ENCODE measurements around the gene LIN28A. TPM values are rescaled to one million over a fixed set of nuclear protein-coding genes. Genes with fewer than 3 reads are reported as not detected.
"Not testable (repeated sequence)": the region's sequence is repeated elsewhere in the genome, so short reads cannot be mapped to it uniquely, and the experiment has no call there.

The LIN28A gene
- total RNA-seq, 2 experiments from 2014 or later, result not detected

DNA sequence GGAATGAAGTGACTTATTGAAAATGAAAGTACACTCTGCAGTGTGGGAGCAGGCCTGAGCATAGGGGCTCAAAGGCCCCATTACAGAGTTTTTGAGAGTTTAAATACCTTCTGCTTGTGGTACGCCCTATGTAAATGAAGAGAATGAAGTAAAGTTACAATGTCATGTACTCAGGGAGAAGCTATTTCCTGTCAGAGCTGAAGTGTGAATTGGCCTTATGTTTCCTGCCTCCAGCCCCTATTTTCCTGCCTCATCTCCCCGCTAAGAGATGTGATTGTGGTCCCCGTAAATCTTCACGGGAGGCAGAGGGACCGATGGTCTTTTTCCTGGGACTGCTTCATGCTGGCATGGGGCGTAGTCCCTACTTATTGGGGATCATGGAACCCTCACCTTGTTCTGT lies 35.5 kb upstream of the LIN28A start:
- Mint-ChIP-seq H3K27ac (peak overlapping the region; percentile 84), H3K9me3 (peaks cover 8% of the 10 kb centered on the region), H3K27me3 (no peaks in the 10 kb centered on the region), H3K4me1 (peaks cover 76% of the 10 kb centered on the region), H3K36me3 (peaks cover 10% of the 10 kb centered on the region), H3K4me3 (peak overlapping the region; percentile 27)
- DNase-seq, result no peak

DNA sequence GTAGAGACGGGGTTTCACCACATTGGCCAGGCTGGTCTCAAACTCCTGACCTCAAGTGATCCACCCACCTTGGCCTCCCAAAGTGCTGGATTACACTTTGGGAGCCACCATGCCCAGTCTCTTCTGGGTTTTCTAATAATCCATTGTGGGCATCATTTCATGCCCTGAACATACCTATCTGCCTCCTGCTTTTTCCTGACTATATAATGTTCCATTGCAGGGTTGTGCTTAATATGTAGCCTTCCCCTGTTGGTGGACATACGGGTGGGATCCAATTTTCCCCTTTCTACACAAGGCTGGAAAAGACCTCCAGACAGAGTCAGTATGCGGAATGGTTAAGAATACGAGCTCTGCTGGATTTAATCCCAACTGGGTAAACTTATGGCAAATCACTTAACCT lies 34.6 kb upstream of the LIN28A start:
- Mint-ChIP-seq H3K27ac (no peak overlapping the region), H3K36me3 (peaks cover 5% of the 10 kb centered on the region), H3K27me3 (no peaks in the 10 kb centered on the region), H3K9me3 (peaks cover 4% of the 10 kb centered on the region), H3K4me1 (peaks cover 67% of the 10 kb centered on the region), H3K4me3 (no peak overlapping the region)
- DNase-seq, result no peak

DNA sequence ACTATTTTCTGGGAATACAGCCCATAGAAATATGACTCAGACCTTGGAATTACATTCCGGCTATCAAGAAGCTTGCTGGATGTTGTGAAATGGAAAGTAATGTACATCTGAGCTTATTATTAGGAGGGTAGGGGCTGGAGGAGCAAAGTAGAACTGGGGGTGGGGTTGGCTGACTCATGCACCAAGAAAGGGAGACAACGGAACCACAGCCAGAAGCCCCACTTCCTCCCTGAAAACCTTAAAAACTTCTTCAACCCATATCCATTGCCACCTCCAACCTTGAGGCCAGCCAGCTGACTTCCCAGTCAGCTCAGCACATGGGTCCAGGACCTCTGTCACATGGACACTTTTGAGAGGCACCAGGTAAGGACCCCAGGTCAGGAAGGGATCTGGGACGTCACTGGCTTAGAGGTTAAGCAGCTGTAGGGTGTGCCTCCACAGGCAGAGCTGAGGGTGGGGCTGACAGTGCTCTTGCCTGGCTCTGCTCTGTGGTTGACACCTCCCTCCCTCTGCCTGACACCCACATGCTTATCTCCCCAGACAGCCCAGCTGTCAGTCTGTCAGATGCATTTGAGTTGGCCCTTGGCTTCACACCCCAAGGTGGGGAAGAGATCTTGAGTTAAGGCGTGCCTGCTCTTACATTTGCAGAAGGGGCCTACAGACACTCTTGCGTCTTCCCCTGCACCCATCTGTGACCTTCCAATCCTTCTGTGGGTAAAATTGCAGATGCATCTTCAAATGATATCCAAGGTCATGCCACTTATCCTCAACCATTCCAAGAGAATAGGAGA lies 32.3 kb upstream of the LIN28A start:
- Mint-ChIP-seq H3K4me3 (peak overlapping the region; percentile 50), H3K36me3 (peaks cover 4% of the 10 kb centered on the region), H3K4me1 (peaks cover 56% of the 10 kb centered on the region), H3K27me3 (no peaks in the 10 kb centered on the region), H3K9me3 (peaks cover 3% of the 10 kb centered on the region), H3K27ac (peak overlapping the region; percentile 89)
- DNase-seq, result peak; percentile 83

DNA sequence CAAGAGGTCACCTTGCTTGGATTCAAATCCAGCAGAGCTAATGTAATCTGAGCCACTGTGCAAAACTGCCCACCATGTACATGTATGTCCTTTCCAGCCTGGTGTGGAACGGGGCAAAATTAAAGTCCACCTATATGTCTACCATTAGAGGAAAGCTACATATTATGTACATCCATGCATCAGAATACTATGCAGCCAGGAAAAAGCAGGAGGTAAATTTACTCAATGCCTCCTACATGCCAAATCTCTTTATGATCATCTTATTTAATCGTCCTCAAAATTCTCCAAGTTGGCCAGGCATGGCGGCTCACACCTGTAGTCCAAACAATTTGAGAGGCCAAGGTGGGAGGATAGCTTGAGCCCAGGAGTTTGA lies 31.8 kb upstream of the LIN28A start:
- H3K27ac Mint-ChIP-seq, result no peak overlapping the region
- H3K36me3 Mint-ChIP-seq, result peaks cover 4% of the 10 kb centered on the region
- no peak overlapping the region for H3K4me3 Mint-ChIP-seq
- peaks cover 3% of the 10 kb centered on the region for H3K9me3 Mint-ChIP-seq
- H3K27me3 Mint-ChIP-seq, result no peaks in the 10 kb centered on the region
- peaks cover 50% of the 10 kb centered on the region for H3K4me1 Mint-ChIP-seq
- no peak for DNase-seq

DNA sequence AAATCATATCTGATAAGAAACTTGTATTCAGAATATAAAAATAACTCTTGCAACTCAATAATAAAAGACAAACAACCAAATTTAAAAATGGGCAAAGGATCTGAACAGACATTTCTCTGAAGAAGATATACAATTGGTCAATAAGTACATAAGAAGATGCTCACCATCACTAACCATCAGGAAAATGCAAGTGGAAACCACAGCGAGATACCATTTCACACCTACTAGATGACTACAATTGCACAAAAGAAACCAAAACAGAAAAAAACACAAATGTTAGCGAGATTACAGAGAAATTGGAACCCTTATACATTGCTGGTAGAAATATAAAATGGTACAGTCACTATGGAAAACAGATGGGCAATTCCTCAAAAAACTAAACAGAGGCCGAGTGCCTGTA lies 26.5 kb upstream of the LIN28A start:
- no peaks in the 10 kb centered on the region for H3K36me3 Mint-ChIP-seq
- no peak for DNase-seq
- H3K4me1 Mint-ChIP-seq, result peaks cover 37% of the 10 kb centered on the region
- no peak overlapping the region for H3K4me3 Mint-ChIP-seq
- no peaks in the 10 kb centered on the region for H3K9me3 Mint-ChIP-seq
- H3K27me3 Mint-ChIP-seq, result no peaks in the 10 kb centered on the region
- H3K27ac Mint-ChIP-seq, result peak overlapping the region; percentile 0

DNA sequence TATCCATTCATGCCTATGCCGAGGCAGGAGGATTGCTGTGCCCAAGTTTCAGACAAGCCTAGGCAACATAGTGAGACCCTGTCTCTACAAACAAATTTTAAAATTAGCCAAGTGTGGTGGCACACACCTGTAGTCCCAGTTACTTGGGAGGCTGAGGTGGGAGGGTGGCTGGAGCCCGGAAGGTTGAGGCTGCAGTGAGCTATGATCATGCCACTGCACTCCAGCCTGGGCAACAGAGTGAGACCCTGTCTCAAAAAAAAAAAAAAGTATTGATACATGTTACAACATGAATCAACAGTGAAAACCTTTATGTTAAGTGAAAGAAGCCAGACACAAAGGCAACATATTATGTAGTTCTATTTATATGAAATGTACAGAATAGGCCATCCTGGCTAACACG lies 25.6 kb upstream of the LIN28A start:
- H3K9me3 Mint-ChIP-seq, H3K36me3 Mint-ChIP-seq, H3K27ac Mint-ChIP-seq, H3K27me3 Mint-ChIP-seq, DNase-seq: not testable (repeated sequence)
- Mint-ChIP-seq H3K4me1 (peaks cover 43% of the 10 kb centered on the region), H3K4me3 (peak overlapping the region; percentile 10)

DNA sequence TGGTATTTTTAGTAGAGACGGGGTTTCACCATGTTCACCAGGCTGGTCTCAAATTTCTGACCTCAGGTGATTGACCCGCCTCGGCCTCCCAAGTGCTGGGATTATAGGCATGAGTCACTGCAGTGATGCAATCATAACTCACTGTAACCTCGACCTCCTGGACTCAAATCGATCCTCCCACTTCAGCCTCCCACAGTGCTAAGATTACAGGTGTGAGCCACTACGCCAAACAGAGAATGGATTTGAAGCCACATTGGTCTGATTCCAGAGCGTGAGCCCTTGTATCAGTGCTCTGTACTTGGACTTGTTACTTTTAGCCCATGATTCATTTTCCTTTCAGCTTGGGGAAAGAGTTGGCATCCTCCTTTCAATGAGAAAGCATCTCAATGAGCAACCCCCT lies 23.2 kb upstream of the LIN28A start:
- H3K9me3 Mint-ChIP-seq, result no peaks in the 10 kb centered on the region
- H3K4me3 Mint-ChIP-seq, result no peak overlapping the region
- no peak overlapping the region for H3K27ac Mint-ChIP-seq
- H3K27me3 Mint-ChIP-seq, result no peaks in the 10 kb centered on the region
- no peaks in the 10 kb centered on the region for H3K36me3 Mint-ChIP-seq
- no peak for DNase-seq
- H3K4me1 Mint-ChIP-seq, result peaks cover 55% of the 10 kb centered on the region

DNA sequence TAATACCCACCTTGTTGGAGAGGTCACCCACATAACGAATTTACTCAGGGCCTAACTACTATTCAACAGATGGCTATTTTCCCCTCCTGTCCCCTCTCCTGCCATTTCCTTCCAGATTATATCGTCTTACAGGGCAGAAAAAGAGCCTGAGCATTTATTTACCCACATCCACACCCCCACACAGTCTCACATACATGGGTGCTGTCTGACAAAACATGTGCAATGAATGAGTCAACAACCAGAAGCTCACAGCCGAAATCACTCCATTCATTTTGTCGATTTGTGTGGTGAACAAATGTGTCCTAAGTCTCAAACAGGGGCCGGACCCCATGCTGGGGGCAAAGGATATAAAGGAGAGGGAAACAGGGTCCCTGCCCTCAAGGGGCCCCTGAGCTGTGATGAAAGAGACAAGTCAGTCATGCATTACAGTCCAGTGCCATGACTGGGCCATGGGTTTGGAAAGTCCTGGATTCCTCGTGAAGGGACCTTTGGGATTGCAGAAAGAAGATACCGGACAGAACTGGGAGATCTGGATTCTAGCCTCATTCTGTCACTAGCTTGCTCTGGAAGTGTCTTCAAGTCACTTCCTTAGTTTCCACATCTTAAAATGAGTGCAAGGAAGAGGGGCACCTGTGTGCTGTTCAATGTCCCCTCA lies 21.7 kb upstream of the LIN28A start:
- Mint-ChIP-seq H3K27me3 (no peaks in the 10 kb centered on the region), H3K4me3 (no peak overlapping the region), H3K27ac (no peak overlapping the region), H3K36me3 (no peaks in the 10 kb centered on the region), H3K4me1 (peaks cover 55% of the 10 kb centered on the region), H3K9me3 (no peaks in the 10 kb centered on the region)
- DNase-seq, result no peak

DNA sequence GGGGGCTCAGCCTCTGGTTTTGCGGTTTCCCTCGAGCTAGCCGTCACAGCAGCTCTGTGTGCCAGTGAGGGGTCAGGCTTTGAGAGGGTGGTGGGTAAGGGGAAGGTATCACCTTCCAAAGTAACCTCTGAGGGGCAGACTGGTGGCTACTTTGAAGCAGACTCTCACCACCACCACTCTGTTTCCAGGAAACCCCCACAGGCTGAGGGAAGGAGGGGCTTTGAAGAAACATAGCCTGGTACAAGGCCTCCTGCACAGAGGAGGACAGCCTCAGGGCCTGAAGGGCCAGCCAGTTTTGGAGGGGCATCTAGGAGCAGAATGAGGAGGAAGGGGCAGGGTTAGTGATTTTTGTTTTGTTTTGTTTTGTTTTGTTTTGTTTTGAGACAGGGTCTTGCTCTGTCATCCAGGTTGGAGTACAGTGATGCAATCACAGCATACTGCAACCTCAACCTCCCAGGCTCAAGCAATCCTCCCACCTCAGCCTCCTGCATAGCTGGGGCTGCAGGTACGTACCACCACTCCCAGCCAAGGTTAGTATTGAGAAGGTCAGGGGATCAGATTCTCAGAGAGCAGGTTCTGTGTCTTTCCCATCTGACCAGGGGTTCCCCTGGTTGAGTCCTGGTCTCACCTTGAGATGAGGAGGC lies 20.9 kb upstream of the LIN28A start:
- H3K4me1 Mint-ChIP-seq, result peaks cover 50% of the 10 kb centered on the region
- peak overlapping the region; percentile 22 for H3K27ac Mint-ChIP-seq
- H3K27me3 Mint-ChIP-seq, result no peaks in the 10 kb centered on the region
- DNase-seq, result no peak
- H3K9me3 Mint-ChIP-seq, result no peaks in the 10 kb centered on the region
- no peak overlapping the region for H3K4me3 Mint-ChIP-seq
- no peaks in the 10 kb centered on the region for H3K36me3 Mint-ChIP-seq

DNA sequence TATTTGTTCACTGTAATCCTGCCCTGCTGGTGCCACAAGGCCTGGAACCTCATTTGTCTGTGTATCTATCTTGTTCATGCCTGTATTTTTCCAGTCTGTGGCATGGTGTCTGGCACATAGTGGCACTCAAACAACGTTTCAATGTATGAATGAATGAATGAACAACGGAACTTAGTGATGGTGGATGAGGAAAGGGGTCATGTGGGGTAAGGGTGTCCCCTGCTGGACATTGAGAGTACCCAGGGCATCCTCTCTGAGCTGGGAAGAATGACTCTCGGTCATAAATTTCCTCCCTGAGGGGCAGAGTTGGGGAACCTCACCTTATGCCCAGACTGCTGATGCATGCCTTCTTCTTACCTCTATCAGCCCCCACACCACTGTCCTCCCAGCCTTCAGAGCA lies 19.2 kb upstream of the LIN28A start:
- Mint-ChIP-seq H3K27ac (no peak overlapping the region), H3K36me3 (no peaks in the 10 kb centered on the region), H3K4me3 (no peak overlapping the region), H3K4me1 (peaks cover 41% of the 10 kb centered on the region), H3K27me3 (no peaks in the 10 kb centered on the region), H3K9me3 (no peaks in the 10 kb centered on the region)
- peak; percentile 42 for DNase-seq

DNA sequence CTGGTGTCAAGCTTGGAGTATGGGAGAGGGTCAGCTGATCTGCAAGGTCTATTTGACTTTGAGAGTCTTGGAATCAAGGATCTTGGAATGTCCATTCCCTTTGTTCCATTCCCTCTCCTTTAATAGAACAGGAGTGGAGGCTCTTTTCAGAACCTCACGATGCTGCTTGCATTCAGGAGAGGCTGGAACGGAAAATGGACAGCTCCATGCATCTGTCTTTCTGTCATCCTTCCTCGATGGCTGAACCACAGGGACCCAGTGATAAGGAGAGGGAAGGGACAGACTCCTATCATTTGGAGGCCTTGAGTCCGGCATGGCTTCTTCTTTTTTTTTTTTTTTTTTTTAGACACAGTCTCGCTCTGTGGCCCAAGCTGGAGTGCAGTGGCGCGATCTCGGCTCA lies 14.9 kb upstream of the LIN28A start:
- no peak for DNase-seq
- no peak overlapping the region for H3K4me3 Mint-ChIP-seq
- H3K4me1 Mint-ChIP-seq, result peaks cover 19% of the 10 kb centered on the region
- H3K9me3 Mint-ChIP-seq, result no peaks in the 10 kb centered on the region
- H3K27ac Mint-ChIP-seq, result no peak overlapping the region
- H3K27me3 Mint-ChIP-seq, result no peaks in the 10 kb centered on the region
- H3K36me3 Mint-ChIP-seq, result no peaks in the 10 kb centered on the region

DNA sequence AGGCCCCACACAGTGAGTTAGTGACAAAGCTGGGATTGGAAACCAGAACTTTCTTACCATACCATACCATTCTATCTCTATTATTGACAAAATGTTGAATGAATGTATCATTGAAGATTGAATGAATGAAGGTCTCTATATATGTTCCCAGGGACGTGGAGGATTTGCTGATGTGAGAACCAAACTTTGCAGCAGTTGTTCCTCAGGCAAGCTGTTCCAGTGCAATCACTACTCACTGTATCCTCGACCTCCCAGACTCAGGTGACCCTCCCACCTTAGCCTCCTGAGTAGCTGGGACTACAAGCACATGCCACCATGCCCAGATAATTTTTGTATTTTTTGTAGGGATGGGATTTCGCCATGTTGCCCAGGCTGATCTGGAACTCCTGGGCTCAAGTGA lies 11.6 kb upstream of the LIN28A start:
- no peaks in the 10 kb centered on the region for H3K36me3 Mint-ChIP-seq
- no peak overlapping the region for H3K27ac Mint-ChIP-seq
- H3K27me3 Mint-ChIP-seq, result peaks cover 15% of the 10 kb centered on the region
- H3K4me3 Mint-ChIP-seq, result no peak overlapping the region
- no peaks in the 10 kb centered on the region for H3K9me3 Mint-ChIP-seq
- no peak for DNase-seq
- H3K4me1 Mint-ChIP-seq, result peaks cover 6% of the 10 kb centered on the region

DNA sequence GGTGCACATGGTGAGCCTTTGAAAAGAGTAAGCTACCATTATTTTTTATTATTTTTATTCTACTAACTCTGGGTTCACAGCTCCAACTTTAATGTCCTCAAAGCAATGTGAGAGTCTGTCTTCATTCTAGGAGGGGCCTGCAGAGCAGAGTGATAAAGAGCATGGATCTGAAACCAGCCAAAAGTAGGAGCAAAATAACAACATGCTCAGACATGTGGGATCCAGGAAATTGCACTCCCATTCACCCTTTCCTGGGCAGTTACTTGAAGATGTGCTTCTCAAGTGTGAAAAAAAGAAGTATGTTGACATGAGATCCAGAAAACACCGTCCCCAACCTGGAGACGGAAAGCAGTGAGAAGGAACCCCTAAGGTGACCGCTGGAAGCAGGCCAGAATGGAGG lies 8.7 kb upstream of the LIN28A start:
- H3K27me3 Mint-ChIP-seq, result peaks cover 22% of the 10 kb centered on the region
- H3K27ac Mint-ChIP-seq, result no peak overlapping the region
- H3K9me3 Mint-ChIP-seq, result no peaks in the 10 kb centered on the region
- DNase-seq, result no peak
- H3K36me3 Mint-ChIP-seq, result no peaks in the 10 kb centered on the region
- H3K4me1 Mint-ChIP-seq, result peaks cover 3% of the 10 kb centered on the region
- H3K4me3 Mint-ChIP-seq, result no peak overlapping the region

DNA sequence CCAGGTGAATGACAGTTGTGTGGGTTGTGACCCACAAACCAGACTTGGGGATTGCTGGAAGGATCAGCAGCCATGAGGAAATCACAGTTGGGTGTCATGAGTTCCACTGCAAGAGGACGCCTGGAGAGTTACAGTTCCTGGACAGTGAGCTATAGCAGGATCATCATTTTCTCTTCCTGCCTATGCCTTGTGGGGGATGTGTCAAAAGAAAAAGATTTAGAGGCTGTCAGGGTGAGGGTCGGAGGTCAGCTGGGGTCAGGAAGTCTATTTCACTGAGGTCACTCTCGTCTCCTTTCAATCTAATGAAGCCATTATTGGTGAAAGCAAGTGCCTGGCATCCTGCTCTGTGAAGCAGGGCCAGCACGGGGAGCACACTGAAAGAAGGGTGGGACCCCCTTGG lies 7.0 kb upstream of the LIN28A start:
- no peaks in the 10 kb centered on the region for H3K36me3 Mint-ChIP-seq
- no peak overlapping the region for H3K4me3 Mint-ChIP-seq
- peaks cover 3% of the 10 kb centered on the region for H3K4me1 Mint-ChIP-seq
- no peak overlapping the region for H3K27ac Mint-ChIP-seq
- H3K27me3 Mint-ChIP-seq, result peaks cover 26% of the 10 kb centered on the region
- H3K9me3 Mint-ChIP-seq, result no peaks in the 10 kb centered on the region
- DNase-seq, result no peak

DNA sequence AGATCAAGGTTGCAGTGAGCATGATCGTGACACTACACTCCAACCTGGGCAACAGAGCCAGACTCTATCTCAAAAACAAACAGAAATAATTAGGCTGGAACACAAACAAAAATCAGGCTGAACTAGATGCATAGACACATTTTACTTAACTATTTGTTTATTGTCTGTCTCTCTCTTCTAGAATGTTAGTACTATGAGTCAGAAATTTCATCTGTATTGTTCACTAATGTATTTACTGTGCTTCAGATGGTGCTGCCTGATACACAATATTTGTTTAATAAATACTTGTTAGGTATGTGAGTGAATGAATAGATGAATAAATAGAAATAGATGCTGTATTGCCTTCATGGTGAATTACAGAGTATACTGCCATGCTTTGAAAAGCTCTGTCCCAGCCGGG lies 6.0 kb upstream of the LIN28A start:
- Mint-ChIP-seq H3K4me3 (no peak overlapping the region), H3K27ac (no peak overlapping the region), H3K27me3 (peaks cover 35% of the 10 kb centered on the region), H3K36me3 (no peaks in the 10 kb centered on the region), H3K9me3 (no peaks in the 10 kb centered on the region), H3K4me1 (peaks cover 12% of the 10 kb centered on the region)
- DNase-seq, result no peak

Data from activated naive CD8-positive, alpha-beta T cell treated with anti-CD3 and anti-CD28 coated beads for 36 hours (primary cell).